ENCODE measurements around the gene IQSEC1. TPM values are rescaled to one million over a fixed set of nuclear protein-coding genes. Genes with fewer than 3 reads are reported as not detected.

Gene IQSEC1
- total RNA-seq, 2 donors from 2014 or later = 57.5 to 63.9 TPM

DNA sequence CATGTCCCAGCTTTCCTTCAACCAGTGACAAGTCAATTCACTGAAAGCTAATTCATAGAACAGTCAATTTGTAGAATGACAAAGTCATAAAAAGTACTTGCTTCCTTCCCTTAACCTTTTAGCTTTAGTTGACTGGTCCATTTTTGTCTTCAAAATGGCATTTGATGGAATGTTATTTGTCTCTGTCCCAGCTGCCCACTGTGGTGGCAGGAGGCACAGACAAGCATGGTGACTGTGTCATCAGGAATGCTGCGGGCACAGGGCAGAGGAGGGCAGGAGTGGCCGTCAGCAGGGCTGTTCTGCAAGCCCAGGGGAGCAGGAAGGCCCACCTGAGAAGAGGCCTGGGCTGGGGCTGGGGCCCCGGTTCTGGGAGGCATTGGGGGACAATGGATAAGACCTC lies 10.0 kb downstream of the IQSEC1 start:
- H3K4me1 ChIP-seq = no peaks in the 10 kb centered on the region
- no peaks in the 10 kb centered on the region for H3K9me3 ChIP-seq
- no peak overlapping the region for H3K4me3 ChIP-seq
- no peak for DNase-seq (ENCODE audit: low spot score)
- H3K27ac ChIP-seq = no peak overlapping the region
- no peak for TF ChIP-seq CTCF (IDR thresholded peaks at IDR 0.05)
- H3K36me3 ChIP-seq = no peaks in the 10 kb centered on the region
- no peaks in the 10 kb centered on the region for H3K27me3 ChIP-seq

GRCh38 chr3:13062647-13063046 lies 10.6 kb downstream of the IQSEC1 start:
- Histone ChIP-seq H3K4me3 (no peak overlapping the region), H3K4me1 (no peaks in the 10 kb centered on the region), H3K27me3 (no peaks in the 10 kb centered on the region), H3K9me3 (no peaks in the 10 kb centered on the region), H3K36me3 (no peaks in the 10 kb centered on the region), H3K27ac (no peak overlapping the region)
- TF ChIP-seq CTCF (IDR thresholded peaks at IDR 0.05) = no peak
- DNase-seq (ENCODE audit: low spot score) = no peak

DNA sequence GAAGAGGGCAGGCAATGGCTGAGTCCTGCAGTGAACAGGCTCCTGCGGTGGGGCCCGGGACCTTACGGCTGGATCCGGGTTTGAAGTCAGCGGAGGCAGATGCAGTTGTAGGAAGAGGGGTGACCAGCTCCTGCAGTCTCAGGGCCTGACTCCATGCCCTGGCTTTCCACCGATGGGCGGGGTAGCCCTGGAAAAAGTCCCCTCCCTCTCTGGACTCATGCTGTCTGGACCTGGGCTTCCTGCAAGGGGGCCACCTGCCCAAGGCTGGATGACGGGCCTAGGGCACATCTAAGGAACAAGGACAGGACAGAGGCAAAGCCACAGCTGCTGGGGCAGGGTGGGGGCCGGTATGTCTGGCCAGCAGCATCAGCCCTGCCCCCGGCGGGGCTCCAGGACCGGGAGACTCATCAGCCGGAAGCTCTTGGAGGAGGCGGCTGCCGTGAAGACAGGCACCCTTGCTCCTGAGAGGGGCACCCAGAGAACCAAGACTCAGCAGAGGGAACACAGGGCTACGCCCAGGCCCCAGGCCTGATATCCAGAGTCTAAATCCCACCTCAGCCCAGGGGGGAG lies 12.8 kb downstream of the IQSEC1 start:
- H3K36me3 ChIP-seq = no peaks in the 10 kb centered on the region
- no peak for DNase-seq (ENCODE audit: low spot score)
- no peaks in the 10 kb centered on the region for H3K27me3 ChIP-seq
- no peaks in the 10 kb centered on the region for H3K4me1 ChIP-seq
- H3K4me3 ChIP-seq = no peak overlapping the region
- no peak overlapping the region for H3K27ac ChIP-seq
- no peaks in the 10 kb centered on the region for H3K9me3 ChIP-seq
- TF ChIP-seq CTCF (IDR thresholded peaks at IDR 0.05) = no peak

DNA sequence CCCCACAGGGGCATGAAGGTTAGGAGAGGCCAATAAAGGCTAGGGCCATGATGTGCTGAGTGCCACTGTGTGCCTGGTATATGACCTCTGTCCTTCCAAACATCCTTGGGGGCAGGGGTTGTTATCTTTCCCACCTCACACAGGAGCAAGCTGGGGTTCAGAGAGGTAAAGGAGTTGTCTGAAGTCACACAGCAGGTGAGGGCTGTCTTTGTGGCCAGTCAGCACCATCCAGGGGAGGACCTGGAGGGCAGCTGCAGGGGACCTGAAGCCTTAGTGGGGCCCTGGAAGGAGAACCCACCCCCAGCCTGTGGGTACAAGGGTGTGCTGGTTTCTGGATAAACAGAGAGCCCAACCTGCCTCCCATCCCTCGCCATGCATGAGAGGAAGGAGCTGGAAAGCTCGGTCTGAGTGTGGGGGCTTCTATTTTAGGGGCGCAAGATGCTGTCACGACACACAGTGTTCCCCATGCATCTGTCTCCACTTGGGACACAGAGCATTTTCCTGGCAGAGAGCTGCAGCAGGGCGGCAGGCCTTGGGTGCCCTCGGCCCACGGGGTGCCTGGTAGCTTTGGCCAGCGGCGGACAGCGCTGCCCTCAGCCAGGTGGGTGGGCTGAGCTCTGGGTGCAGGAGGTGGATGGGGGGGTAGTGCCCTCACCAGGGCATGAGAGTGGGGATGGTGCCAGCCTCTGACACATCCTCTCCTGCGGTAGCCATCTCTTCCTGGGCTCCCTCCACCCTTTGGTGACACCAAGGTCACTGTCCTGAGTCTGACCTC lies 14.7 kb downstream of the IQSEC1 start:
- DNase-seq (ENCODE audit: low spot score) = no peak
- Histone ChIP-seq H3K27ac (no peak overlapping the region), H3K36me3 (no peaks in the 10 kb centered on the region)

GRCh38 chr3:13057282-13058040 lies 15.8 kb downstream of the IQSEC1 start:
- H3K27ac ChIP-seq = no peak overlapping the region
- TF ChIP-seq CTCF (IDR thresholded peaks at IDR 0.05) = no peak
- H3K36me3 ChIP-seq = no peaks in the 10 kb centered on the region
- no peaks in the 10 kb centered on the region for H3K27me3 ChIP-seq
- no peak for DNase-seq (ENCODE audit: low spot score)
- no peak overlapping the region for H3K4me3 ChIP-seq
- H3K4me1 ChIP-seq = no peaks in the 10 kb centered on the region
- no peaks in the 10 kb centered on the region for H3K9me3 ChIP-seq

More for the DNA sequence above, 14.7 kb downstream of the IQSEC1 start:
- H3K4me3 ChIP-seq = no peak overlapping the region
- no peaks in the 10 kb centered on the region for H3K27me3 ChIP-seq
- no peak for TF ChIP-seq CTCF (IDR thresholded peaks at IDR 0.05)
- no peaks in the 10 kb centered on the region for H3K9me3 ChIP-seq
- no peaks in the 10 kb centered on the region for H3K4me1 ChIP-seq
